Activated CD8-positive, alpha-beta T cell treated with anti-CD3 and anti-CD28 coated beads, Interleukin-2, amount 10 ng/mL, durations not matched to agents 7 days and 5 days (primary cell): ENCODE data around the gene GABPB1. TPM values are rescaled to one million over a fixed set of nuclear protein-coding genes. Genes with fewer than 3 reads are reported as not detected.

Experiments used
- ATAC-seq: fragments of 150-1000 bp; cut with Tn5 transposase; one replicate; pipeline ENCODE4 v1.10.0; 2021; ENCODE audit warnings: moderate library complexity
- CTCF ChIA-PET: fragments of 350-600 bp; sonication (Branson Sonifier 250); formaldehyde crosslinking; loops from one replicate; lab custom pipeline; 2021; ENCODE audit warnings: antibody characterized with exemption; lab: Charles Lee
- POLR2A ChIA-PET: fragments of 350-600 bp; sonication (Branson Sonifier 250); formaldehyde crosslinking; loops from one replicate; lab custom pipeline; 2021; ENCODE audit warnings: antibody characterized with exemption; lab: Charles Lee
- DNase-seq: peaks from one replicate; pipeline ENCODE4 v3.0.0-alpha.2; 2020
- H3K27ac Mint-ChIP-seq: one replicate; pipeline ENCODE4 v1.8.0; 2021; ENCODE audit warnings: mild to moderate bottlenecking, mixed read lengths
- H3K27me3 Mint-ChIP-seq: one replicate; pipeline ENCODE4 v1.8.0; 2021; ENCODE audit warnings: low read depth, mixed read lengths
- H3K36me3 Mint-ChIP-seq: one replicate; pipeline ENCODE4 v1.8.0; 2021; ENCODE audit warnings: low read depth, mixed read lengths
- H3K4me1 Mint-ChIP-seq: one replicate; pipeline ENCODE4 v1.8.0; 2021; ENCODE audit warnings: low read depth, mixed read lengths
- H3K4me3 Mint-ChIP-seq: one replicate; pipeline ENCODE4 v1.8.0; 2021; ENCODE audit warnings: mild to moderate bottlenecking, mixed read lengths
- H3K9me3 Mint-ChIP-seq: one replicate; pipeline ENCODE4 v1.8.0; 2022; ENCODE audit warnings: mixed read lengths; ENCODE audit not compliant: insufficient read depth
- total RNA-seq, 2 experiments: library from RNA; stranded (reverse); gene quantifications; one replicate each; pipeline ENCODE4 v1.2.3, GENCODE V29; 2021

The GABPB1 gene
- total RNA-seq, 2 experiments from 2014 or later: 33.5 to 35.2 TPM

DNA sequence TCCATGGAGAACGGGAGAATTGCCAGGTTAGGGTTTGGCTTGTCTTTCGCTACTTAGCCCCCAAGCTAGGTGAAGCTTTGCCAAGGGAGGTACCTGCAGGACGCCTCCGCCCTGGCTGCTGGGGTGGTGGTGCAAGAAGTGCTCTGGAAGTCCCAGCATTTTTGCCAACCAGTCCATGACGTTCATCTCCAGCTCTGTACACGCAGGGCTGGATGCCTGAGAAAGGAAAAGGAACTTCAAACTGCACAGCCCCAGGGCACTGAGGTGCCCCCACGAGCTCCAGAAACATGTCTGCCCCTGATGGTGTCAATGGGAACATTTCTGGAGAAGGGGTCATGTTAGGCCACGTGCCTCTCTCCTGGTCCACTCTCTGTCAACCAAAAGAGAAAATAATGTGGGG is 97.7 kb downstream of the GABPB1 start:
- Mint-ChIP-seq H3K36me3 (no peaks in the 10 kb centered on the region), H3K9me3 (no peaks in the 10 kb centered on the region), H3K27me3 (no peaks in the 10 kb centered on the region), H3K4me1 (peaks cover 61% of the 10 kb centered on the region), H3K27ac (no peak overlapping the region), H3K4me3 (no peak overlapping the region)
- POLR2A ChIA-PET: interaction anchor here (0.6 to 1.4 kb wide), 6 partner anchors 8 to 109 kb away, joined by 3 read pairs; partner anchors contain the start of gene GABPB1
- CTCF ChIA-PET: interaction anchor here (2.1 to 7.5 kb wide), 3 partner anchors 15 to 73 kb away, joined by 7 to 66 read pairs (median 11); partner anchors contain the start of gene SLC27A2
- ATAC-seq (no peak), DNase-seq (no peak)

DNA sequence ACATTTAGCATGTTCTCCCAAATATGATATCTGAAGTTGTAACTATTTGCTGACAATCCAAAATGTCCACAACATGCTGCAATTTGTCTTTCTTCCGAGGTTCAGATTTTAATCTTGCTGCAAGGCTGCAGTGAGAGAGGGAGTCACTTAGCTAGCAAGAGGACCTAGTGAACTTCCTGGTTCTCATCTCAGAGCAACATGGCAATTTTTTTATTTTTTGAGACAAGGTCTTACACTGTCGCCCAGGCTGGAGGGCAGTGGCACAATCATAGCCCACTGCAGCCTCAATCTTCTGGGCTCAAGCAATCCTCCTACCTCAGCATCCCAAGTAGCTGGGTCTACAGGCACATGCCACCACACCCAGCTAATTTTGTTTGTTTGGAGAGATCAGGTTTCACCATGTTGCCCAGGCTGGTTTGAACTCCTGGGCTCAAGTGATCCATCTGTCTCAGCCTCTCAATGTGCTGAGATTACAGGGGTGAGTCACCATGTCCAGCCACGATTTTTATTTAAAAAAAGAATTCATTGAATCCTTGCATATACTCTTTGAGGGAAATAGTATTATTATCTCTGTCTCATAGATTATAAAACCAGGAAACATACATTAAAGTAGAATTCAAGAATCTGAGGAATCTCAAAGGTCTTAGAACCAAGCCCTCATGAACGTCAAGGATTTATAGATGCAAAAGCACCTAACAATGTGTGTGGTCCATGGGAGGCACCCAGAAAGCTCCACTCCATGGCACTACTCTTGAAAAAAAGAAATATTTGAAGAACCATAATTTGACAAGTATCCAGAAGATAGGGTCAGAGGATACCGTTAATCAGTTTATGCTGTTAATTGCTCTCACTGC is 98.6 kb downstream of the GABPB1 start:
- no peaks in the 10 kb centered on the region for H3K27me3 Mint-ChIP-seq
- H3K9me3 Mint-ChIP-seq: no peaks in the 10 kb centered on the region
- H3K36me3 Mint-ChIP-seq: no peaks in the 10 kb centered on the region
- peak; percentile 12 for DNase-seq
- ATAC-seq: no peak
- CTCF ChIA-PET: interaction anchor here (1.7 to 7.5 kb wide), 4 partner anchors 14 to 72 kb away, joined by 5 to 66 read pairs (median 9); partner anchors contain the start of gene SLC27A2
- H3K4me1 Mint-ChIP-seq: peaks cover 58% of the 10 kb centered on the region
- H3K4me3 Mint-ChIP-seq: no peak overlapping the region
- POLR2A ChIA-PET: interaction anchor here (0.6 to 1.0 kb wide), 2 partner anchors 74 to 97 kb away, joined by 3 read pairs; no protein-coding TSS in a partner anchor
- H3K27ac Mint-ChIP-seq: no peak overlapping the region

DNA sequence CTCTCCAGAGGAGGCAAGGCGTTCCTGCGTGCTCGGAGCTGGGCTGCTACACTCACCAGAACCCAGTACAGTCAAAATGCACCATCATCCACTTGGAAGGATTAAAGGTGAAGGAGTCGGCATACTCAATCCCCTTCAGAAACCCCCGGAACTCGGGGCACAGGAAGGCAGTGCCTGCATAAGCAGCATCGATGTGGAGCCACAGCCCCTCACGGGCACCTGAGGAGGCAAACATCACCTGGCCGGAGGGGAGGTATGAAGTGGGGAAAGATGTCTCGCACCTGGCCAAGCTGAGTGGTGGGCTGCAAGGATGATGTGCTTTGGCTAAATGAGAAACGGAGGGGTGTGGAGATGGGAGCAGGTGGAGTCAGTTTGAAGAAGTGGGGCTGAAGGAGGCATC is 102.4 kb downstream of the GABPB1 start:
- H3K27me3 Mint-ChIP-seq: no peaks in the 10 kb centered on the region
- H3K27ac Mint-ChIP-seq: no peak overlapping the region
- no peak for DNase-seq
- H3K4me3 Mint-ChIP-seq: no peak overlapping the region
- ATAC-seq: no peak
- no peaks in the 10 kb centered on the region for H3K9me3 Mint-ChIP-seq
- CTCF ChIA-PET: interaction anchor here (2.2 kb wide), 1 partner anchor 10 kb away, joined by 8 read pairs; no protein-coding TSS in a partner anchor
- H3K36me3 Mint-ChIP-seq: peaks cover 8% of the 10 kb centered on the region
- POLR2A ChIA-PET: interaction anchor here (1.3 kb wide), 1 partner anchor 8 kb away, joined by 7 read pairs; no protein-coding TSS in a partner anchor
- peaks cover 52% of the 10 kb centered on the region for H3K4me1 Mint-ChIP-seq

GRCh38 chr15:50251638-50252182 is 103.3 kb downstream of the GABPB1 start:
- POLR2A ChIA-PET: interaction anchor here (0.6 to 1.3 kb wide), 2 partner anchors 9 to 62 kb away, joined by 4 to 7 read pairs; no protein-coding TSS in a partner anchor
- Mint-ChIP-seq H3K27ac (no peak overlapping the region), H3K4me3 (no peak overlapping the region), H3K27me3 (no peaks in the 10 kb centered on the region), H3K9me3 (no peaks in the 10 kb centered on the region), H3K4me1 (peaks cover 54% of the 10 kb centered on the region), H3K36me3 (peaks cover 8% of the 10 kb centered on the region)
- ATAC-seq (no peak), DNase-seq (no peak)
- CTCF ChIA-PET: interaction anchor here (1.0 to 2.2 kb wide), 3 partner anchors 10 to 68 kb away, joined by 3 to 8 read pairs (median 6); no protein-coding TSS in a partner anchor

- no peaks in the 10 kb centered on the region for H3K27me3 Mint-ChIP-seq
- ChIA-PET POLR2A (interaction anchor here (0.7 kb wide), 1 partner anchor 215 kb away, joined by 3 read pairs; no protein-coding TSS in a partner anchor), CTCF (interaction anchor here (1.3 to 4.0 kb wide), 3 partner anchors 9 to 65 kb away, joined by 6 to 13 read pairs (median 8); no protein-coding TSS in a partner anchor)
- DNase-seq (no peak), ATAC-seq (no peak)
- H3K9me3 Mint-ChIP-seq: no peaks in the 10 kb centered on the region
- no peak overlapping the region for H3K4me3 Mint-ChIP-seq
- no peak overlapping the region for H3K27ac Mint-ChIP-seq
- peaks cover 48% of the 10 kb centered on the region for H3K4me1 Mint-ChIP-seq
- H3K36me3 Mint-ChIP-seq: peaks cover 8% of the 10 kb centered on the region
Measured at GRCh38 chr15:50250760-50251394, 104.1 kb downstream of the GABPB1 start.

DNA sequence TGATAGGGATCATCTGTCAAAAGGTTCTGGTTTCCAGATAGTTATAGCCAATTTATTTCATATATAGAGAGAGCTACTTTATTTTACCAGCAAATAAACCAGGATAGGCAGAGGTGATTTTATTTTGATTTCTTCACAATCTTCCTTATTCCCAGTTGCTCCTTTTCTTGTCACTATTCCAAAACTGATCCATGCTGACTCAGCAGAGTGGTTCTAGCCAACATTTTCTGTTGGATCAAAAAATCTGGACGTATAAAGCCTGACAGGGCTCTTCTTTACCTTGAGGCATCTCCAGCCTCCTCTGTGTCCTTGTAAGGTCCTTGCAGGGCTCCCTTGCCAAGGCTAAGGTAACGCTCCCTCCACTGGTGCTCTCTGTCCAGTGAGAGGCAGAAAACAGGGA is 105.3 kb downstream of the GABPB1 start:
- H3K27ac Mint-ChIP-seq: no peak overlapping the region

GRCh38 chr15:50248994-50249582 is 105.9 kb downstream of the GABPB1 start:
- H3K9me3 Mint-ChIP-seq: no peaks in the 10 kb centered on the region
- no peak for ATAC-seq
- no peak for DNase-seq
- H3K36me3 Mint-ChIP-seq: peaks cover 8% of the 10 kb centered on the region
- no peaks in the 10 kb centered on the region for H3K27me3 Mint-ChIP-seq
- peak overlapping the region; percentile 94 for H3K27ac Mint-ChIP-seq
- ChIA-PET CTCF (interaction anchor here (1.0 to 4.6 kb wide), 8 partner anchors 9 to 637 kb away, joined by 3 to 34 read pairs (median 4); no protein-coding TSS in a partner anchor), POLR2A (interaction anchor here (0.8 to 3.8 kb wide), 6 partner anchors 7 to 105 kb away, joined by 3 to 31 read pairs (median 6); partner anchors contain the start of gene SLC27A2)
- peaks cover 48% of the 10 kb centered on the region for H3K4me1 Mint-ChIP-seq
- H3K4me3 Mint-ChIP-seq: no peak overlapping the region

More for the DNA sequence above, 105.3 kb downstream of the GABPB1 start:
- CTCF ChIA-PET: interaction anchor here (0.6 to 4.6 kb wide), 7 partner anchors 8 to 104 kb away, joined by 3 to 34 read pairs (median 4); no protein-coding TSS in a partner anchor
- ATAC-seq (no peak), DNase-seq (no peak)
- peaks cover 48% of the 10 kb centered on the region for H3K4me1 Mint-ChIP-seq
- no peak overlapping the region for H3K4me3 Mint-ChIP-seq
- peaks cover 8% of the 10 kb centered on the region for H3K36me3 Mint-ChIP-seq
- H3K9me3 Mint-ChIP-seq: no peaks in the 10 kb centered on the region
- H3K27me3 Mint-ChIP-seq: no peaks in the 10 kb centered on the region
- POLR2A ChIA-PET: interaction anchor here (0.8 to 3.8 kb wide), 4 partner anchors 8 to 12 kb away, joined by 3 to 31 read pairs (median 14); no protein-coding TSS in a partner anchor

- Mint-ChIP-seq H3K9me3 (no peaks in the 10 kb centered on the region), H3K36me3 (peaks cover 13% of the 10 kb centered on the region), H3K27me3 (no peaks in the 10 kb centered on the region), H3K4me3 (peak overlapping the region; percentile 62), H3K4me1 (peaks cover 46% of the 10 kb centered on the region), H3K27ac (peak overlapping the region; percentile 94)
- CTCF ChIA-PET: interaction anchor here (1.1 to 4.6 kb wide), 4 partner anchors 13 to 68 kb away, joined by 3 to 34 read pairs (median 10); no protein-coding TSS in a partner anchor
- POLR2A ChIA-PET: interaction anchor here (0.5 to 3.8 kb wide), 10 partner anchors 8 to 107 kb away, joined by 3 to 31 read pairs (median 4); partner anchors contain the start of genes GABPB1, HDC and SLC27A2
- peak; percentile 100 for ATAC-seq
- peak; percentile 84 for DNase-seq
Measured at GRCh38 chr15:50247819-50248655, 107.0 kb downstream of the GABPB1 start.

- no peak overlapping the region for H3K4me3 Mint-ChIP-seq
- CTCF ChIA-PET: interaction anchor here (1.3 to 4.6 kb wide), 3 partner anchors 9 to 63 kb away, joined by 4 to 34 read pairs (median 6); no protein-coding TSS in a partner anchor
- H3K27me3 Mint-ChIP-seq: no peaks in the 10 kb centered on the region
- H3K4me1 Mint-ChIP-seq: peaks cover 49% of the 10 kb centered on the region
- peaks cover 13% of the 10 kb centered on the region for H3K36me3 Mint-ChIP-seq
- no peak for DNase-seq
- POLR2A ChIA-PET: interaction anchor here (0.6 to 3.8 kb wide), 3 partner anchors 11 to 17 kb away, joined by 3 to 24 read pairs (median 3); no protein-coding TSS in a partner anchor
- H3K9me3 Mint-ChIP-seq: no peaks in the 10 kb centered on the region
- no peak for ATAC-seq
- no peak overlapping the region for H3K27ac Mint-ChIP-seq
Measured at GRCh38 chr15:50246631-50247030, 108.4 kb downstream of the GABPB1 start.
